Stimulated activated CD4-positive, alpha-beta T cell treated with anti-CD3 and anti-CD28 coated beads, TNF-alpha, amount 100 ng/mL, for 1 hour (primary cell): Measurements from ENCODE around the gene CNPPD1.

ENCODE experiments used
- DNase-seq, 3 donors: peaks; one replicate each; pipeline ENCODE4 v3.0.0-alpha.2; 2020; ENCODE audit warnings: low read depth in 3 of 3, low spot score in 1 of 3

CNPPD1 gene

DNA sequence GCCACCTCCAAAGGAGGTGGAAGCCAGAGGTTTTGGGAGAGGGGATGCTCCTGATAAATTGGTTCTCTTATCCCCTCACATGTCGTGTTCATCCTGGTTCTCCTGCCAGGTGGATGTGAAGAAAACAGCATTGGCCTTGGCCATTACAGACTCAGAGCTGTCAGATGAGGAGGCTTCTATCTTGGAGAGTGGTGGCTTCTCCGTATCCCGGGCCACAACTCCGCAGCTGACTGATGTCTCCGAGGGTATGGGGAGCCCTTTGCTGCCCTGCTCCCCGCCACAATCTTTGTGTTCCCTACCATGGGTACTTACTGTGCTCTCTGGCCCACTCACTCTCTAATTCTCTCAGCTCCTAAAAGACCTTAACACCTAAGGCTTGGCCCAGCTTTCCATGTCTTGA, 4.8 kb upstream of the CNPPD1 start:
- DNase-seq: no peak

GRCh38 chr2:219180961-219181360, 4.2 kb upstream of the CNPPD1 start:
- DNase-seq: no peak

DNA sequence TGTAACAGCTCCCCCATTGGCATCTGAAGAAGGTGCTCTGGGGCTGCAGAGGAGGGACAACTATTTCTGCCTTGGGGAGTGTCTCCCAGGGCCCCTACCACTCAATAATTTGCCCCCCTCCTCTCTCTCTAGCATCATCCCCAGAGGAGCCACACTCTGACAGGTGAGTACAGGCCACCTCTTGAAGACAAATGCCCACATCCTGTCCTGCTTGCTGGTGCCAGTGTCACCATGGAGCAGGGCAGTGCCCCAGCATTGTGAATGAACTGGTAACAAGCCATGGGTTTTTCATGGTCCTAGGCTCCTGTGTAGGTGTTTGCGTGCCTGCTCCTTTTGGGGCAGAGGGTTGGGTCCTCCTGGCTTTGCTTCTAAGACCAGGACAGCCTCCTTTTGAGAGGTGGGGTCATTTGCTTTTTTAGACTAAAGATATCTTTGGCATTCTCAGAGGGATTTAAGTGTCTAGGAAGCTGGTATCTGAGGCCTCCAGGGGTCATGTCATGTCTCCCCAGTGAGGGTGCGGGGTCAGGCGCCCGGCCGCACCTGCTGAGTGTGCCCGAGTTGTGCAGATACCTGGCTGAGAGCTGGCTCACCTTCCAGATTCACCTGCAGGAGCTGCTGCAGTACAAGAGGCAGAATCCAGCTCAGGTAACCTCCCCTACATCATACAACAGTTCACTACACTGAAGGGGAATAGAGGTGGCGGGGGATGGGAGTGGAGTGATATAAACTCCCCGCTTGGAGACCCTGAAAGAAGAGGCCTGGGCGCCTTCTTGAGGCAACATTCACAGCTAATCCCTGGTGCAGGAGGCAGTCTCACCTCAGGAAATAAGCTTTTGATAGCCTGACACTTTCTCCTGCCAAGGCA, 3.1 kb upstream of the CNPPD1 start:
- DNase-seq: no peak

DNA sequence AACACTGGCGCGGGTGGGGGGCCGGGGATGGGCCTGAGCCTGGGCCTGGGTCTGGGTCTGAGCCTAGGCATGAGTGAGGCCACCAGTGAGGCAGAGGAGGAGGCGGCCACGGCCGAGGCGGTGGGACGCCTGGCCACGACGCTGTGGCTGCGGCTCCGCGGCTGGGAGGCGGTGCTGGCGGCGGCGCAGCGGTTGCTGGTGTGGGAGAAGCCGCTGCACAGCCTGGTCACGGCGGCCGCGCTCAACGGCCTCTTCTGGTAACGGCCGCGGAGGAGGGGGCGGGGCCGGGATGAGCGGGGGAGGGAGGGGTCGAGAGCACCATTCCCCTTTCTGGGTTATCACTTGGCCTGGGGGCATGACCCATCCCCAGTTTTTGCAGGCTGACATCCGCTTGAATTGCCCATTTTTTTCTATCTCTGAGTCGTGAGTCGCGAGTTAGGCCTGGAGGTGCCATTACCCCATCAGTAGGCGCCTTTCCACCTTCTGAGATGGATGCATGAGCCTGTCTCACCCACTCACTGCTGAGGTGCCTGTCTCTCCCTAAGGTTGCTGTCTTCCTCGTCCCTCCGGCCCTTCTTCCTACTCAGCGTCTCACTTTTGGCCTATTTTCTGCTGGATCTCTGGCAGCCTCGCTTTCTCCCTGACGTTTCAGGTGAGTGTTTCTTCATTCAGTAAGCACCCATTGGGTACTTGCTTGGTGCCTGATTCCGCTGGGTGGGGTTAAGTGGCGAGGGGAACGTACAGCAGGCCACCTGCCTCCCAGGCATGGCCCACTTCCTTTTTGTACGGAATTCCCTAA, 1.9 kb upstream of the CNPPD1 start:
- DNase-seq: peak in 1 of 3 donors; percentile 22

GRCh38 chr2:219177552-219178376, 1.0 kb upstream of the CNPPD1 start, which contains the start of gene RETREG2:
Gene RETREG2 (plus strand): TSS chr2:219178275. CDS start chr2:219178353, 78 bp downstream.
- peak; percentile 46 to 69 (median 59) for DNase-seq

GRCh38 chr2:219175928-219176817, 552 bp downstream of the CNPPD1 start:
- DNase-seq: peak in 1 of 3 donors; percentile 19

DNA sequence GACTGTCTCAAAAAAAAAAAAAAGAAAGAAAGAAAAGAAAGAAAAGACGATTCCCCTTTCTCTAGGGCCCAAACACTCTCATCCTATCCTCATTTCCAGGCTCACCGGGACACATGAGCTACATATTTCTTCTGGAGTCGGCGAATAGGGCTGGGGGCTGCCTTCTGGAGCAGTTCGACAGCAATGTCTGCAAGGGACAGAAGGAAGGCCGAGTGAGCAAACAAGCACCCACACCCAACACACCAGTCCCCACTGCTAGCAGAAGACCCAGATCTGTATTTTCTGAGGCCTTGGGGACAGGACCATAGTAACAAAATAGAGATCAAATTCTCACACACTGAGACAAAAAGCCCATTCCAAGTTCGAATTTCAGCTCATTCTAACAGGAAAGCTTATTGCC, 1.2 kb downstream of the CNPPD1 start:
- DNase-seq: no peak

- DNase-seq: no peak
Measured at GRCh38 chr2:219174801-219175200, 1.9 kb downstream of the CNPPD1 start.

DNA sequence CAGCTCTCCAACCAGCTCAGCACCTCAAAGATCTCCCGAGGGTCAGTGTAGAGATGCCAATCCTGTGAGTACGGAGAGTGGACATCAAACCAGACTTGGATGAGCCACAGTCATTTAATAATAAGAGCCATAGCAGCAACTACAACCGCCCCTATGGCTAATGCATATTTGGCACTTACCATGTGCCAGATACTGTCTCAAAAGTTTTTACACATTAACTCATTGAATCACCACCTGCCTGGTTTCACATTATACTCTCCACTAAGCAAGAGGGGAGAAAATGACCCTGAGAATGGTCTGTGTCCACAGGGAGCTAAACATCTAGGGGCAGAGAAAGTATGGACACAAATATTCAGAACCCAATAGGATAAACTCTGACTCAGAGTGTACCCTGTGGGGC, 2.6 kb downstream of the CNPPD1 start:
- DNase-seq: no peak

- no peak for DNase-seq
Measured at GRCh38 chr2:219173176-219173575, 3.5 kb downstream of the CNPPD1 start.

DNA sequence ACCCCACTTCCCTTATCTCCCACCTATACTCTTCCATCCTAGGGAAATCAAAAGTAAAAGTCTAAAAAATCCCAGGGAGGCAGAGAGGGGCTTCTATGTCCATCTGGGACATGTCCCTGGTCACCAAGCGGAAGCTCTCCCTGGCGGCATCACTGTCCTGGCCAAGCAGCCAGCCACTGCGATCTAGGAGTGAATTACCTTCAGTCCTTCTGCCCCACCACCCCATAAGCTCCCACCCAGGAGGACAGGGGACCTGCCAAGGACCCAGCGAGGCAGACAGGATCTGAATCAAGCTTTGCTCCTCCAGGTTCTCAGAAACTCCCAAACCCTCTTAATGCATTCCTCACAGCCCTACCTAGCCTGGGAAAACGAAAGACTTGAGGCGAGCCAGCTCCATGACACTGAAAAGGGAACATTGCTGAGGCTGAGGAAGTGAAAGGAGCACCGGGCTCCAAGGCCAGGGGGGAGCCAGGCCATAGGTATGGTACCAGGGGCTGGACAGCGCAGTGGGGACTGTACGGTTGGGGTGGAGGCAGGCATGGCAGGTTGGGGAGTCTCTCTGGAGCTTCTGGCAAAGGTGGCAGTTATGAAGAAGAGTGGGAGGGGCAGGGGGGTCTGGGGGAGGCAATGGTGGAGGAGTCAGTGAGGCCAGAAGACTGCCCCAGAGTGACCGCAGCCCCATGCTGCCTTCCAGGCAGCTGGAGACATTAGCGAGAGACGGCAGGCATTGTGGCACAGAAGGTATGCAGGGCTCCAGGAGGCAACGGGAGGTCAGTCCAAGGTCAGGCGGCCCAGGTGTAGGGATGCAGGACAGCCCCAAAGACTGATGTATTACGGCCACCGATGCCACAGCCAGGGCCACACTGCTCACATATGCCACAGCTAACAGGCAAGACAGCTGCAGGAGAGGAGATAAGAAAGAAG, 4.2 kb downstream of the CNPPD1 start:
- DNase-seq: no peak

- no peak for DNase-seq
Measured at GRCh38 chr2:219171231-219171651, 5.5 kb downstream of the CNPPD1 start.

- DNase-seq: no peak
Measured at GRCh38 chr2:219169930-219170654, 6.6 kb downstream of the CNPPD1 start, which contains the start of gene SLC23A3. Gene SLC23A3 (minus strand): TSS chr2:219170029. CDS start chr2:219169984, 45 bp downstream.

DNA sequence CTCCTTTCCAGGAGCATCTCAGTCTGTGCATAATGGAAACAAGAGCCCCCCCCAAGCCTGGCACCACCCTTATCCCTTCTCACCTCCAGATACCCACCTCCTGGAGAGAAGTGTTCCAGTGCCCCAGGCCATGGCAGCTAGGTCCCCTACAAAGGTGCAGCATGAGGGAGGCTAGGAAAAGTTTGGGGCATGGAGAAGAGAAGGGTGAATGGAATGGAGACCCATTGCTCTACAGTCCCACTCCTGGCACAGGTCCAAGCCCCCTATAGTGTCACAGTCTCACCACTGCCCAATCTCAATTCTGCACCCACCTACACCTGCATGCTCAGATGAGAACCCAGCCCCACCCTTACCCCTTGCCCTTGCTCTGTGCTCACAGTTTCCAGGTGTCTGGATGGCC, 7.8 kb downstream of the CNPPD1 start:
- no peak for DNase-seq

- DNase-seq: no peak
Measured at GRCh38 chr2:219168526-219168925, 8.2 kb downstream of the CNPPD1 start.

DNA sequence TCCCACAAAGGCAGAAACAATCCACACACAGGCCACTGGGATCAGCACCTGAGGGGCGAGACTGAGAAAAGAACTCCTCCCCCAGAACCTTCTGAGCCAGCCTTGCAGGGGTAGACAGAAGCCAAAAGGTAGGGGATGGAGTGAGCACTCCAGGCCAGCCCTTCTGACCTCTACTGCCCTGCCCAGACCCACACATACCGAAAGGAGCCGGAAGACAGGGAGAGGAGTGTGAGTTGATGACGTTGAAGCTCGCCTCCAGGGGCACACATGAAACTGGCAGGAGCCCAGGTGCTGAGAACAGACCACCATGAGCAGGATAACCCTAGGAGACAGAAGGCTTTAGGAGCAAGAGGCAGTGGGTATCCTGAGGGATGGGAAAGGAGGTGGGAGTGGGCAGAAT, 8.7 kb downstream of the CNPPD1 start:
- DNase-seq: no peak

GRCh38 chr2:219165058-219165911, 11.4 kb downstream of the CNPPD1 start:
- DNase-seq: no peak
